NB4 (cell line): ENCODE results near the gene MB.

ENCODE experiments used
- CTCF ChIP-seq: IDR thresholded peaks from one replicate; pipeline ENCODE4 v1.5.1; 2012; ENCODE audit warnings: low read depth, low read length
- POLR2A ChIP-seq: IDR thresholded peaks from 2 replicates; pipeline ENCODE4 v1.6.1; 2011; ENCODE audit warnings: mild to moderate bottlenecking; ENCODE audit not compliant: insufficient read length; ENCODE audit errors: extremely low read depth

GRCh38 chr22:35587896-35588295, 29.2 kb downstream of the MB start:
- TF ChIP-seq CTCF (no peak), POLR2A (no peak)
